GM10266 (cell line): ENCODE measurements around the gene TATDN2.
"Not testable (repeated sequence)": the region's sequence is repeated elsewhere in the genome, so short reads cannot be mapped to it uniquely, and the experiment has no call there.

Experiments
- DNase-seq: peaks from one replicate; pipeline ENCODE4 v3.0.0; 2012; ENCODE audit errors: extremely low spot score
- TF ChIP-seq, protein P1 (sequence below): IDR thresholded peaks from 2 replicates; pipeline ENCODE4 v1.5.1; 2012; ENCODE audit warnings: mild to moderate bottlenecking, low read depth; ENCODE audit not compliant: control insufficient read depth, insufficient read depth; ENCODE audit errors: missing control alignments

The TATDN2 gene

GRCh38 chr3:10269443-10269842, 21.2 kb downstream of the TATDN2 start:
- DNase-seq, result no peak
- TF ChIP-seq, protein P1, sequence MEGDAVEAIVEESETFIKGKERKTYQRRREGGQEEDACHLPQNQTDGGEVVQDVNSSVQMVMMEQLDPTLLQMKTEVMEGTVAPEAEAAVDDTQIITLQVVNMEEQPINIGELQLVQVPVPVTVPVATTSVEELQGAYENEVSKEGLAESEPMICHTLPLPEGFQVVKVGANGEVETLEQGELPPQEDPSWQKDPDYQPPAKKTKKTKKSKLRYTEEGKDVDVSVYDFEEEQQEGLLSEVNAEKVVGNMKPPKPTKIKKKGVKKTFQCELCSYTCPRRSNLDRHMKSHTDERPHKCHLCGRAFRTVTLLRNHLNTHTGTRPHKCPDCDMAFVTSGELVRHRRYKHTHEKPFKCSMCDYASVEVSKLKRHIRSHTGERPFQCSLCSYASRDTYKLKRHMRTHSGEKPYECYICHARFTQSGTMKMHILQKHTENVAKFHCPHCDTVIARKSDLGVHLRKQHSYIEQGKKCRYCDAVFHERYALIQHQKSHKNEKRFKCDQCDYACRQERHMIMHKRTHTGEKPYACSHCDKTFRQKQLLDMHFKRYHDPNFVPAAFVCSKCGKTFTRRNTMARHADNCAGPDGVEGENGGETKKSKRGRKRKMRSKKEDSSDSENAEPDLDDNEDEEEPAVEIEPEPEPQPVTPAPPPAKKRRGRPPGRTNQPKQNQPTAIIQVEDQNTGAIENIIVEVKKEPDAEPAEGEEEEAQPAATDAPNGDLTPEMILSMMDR, result no peak

DNA sequence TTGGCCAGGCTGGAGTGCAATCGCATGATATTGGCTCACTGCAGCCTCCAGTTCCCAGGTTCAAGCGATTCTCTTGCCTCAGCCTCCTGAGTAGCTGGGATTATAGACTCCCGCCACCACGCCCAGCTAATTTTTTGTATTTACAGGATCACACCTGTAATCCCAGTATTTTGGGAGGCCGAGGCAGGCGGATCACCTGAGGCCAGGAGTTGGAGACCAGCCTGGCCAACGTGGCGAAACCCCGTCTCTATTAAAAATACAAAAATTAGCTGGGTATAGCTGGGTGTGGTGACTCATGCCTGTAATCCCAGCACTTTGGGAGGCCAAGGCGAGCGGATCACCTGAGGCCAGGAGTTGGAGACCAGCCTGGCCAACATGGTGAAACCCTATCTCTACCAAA, 24.2 kb downstream of the TATDN2 start:
- DNase-seq, result not testable (repeated sequence)

- TF ChIP-seq, protein P1, result no peak
- no peak for DNase-seq
Observed at GRCh38 chr3:10272977-10273376, 24.7 kb downstream of the TATDN2 start.

DNA sequence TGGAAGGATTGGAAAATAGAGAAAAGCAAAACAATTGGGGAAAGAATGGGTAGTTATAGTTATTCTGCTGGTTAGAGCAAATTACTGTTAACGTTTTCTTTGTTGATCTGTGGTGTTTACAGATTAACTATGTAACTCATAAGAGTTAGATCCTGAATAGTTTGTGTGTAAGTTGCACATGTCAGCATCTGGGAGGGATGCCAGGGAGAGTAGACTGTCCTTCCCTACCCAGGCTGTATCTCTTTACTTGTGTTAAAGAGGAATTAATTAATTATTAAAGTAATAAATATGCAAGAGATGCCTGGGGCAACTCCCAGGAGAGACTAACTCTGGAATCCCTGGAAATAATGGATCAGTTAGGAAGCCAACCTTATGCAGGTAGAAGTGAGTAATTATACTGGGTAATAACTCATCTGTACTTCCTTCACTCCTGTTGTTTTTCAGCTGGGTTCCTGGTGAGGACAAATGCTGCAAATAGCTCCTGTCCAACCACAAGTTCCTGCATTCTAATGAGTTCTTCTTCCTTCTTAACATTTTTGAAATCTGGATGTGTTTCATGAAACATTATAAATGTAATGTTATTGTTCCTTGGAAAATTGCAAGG, 25.5 kb downstream of the TATDN2 start:
- no peak for DNase-seq
- TF ChIP-seq, protein P1, result no peak

GRCh38 chr3:10274601-10275000, 26.3 kb downstream of the TATDN2 start:
- DNase-seq, result no peak

GRCh38 chr3:10277115-10277625, 28.9 kb downstream of the TATDN2 start:
- TF ChIP-seq, protein P1, result no peak
- no peak for DNase-seq

More at GRCh38 chr3:10274601-10275000, 26.3 kb downstream of the TATDN2 start:
- TF ChIP-seq, protein P1, result no peak

GRCh38 chr3:10278501-10278900, 30.2 kb downstream of the TATDN2 start:
- DNase-seq, result no peak
- TF ChIP-seq, protein P1, result no peak

GRCh38 chr3:10279384-10280176, 31.3 kb downstream of the TATDN2 start:
- TF ChIP-seq, protein P1, result no peak
- DNase-seq, result no peak
